SK-N-SH treated with all-trans-retinoic acid at 6 μM for 48 hours (cell line): Measurements from ENCODE around the gene GLS.

Experiments
- ATAC-seq: fragments of 200-7000 bp; cut with Tn5 transposase; 3 replicates; pipeline ENCODE4 v1.9.1; 2020; ENCODE audit warnings: mild to moderate bottlenecking, moderate library complexity
- ARNTL ChIP-seq: fragments of 450-650 bp; formaldehyde crosslinking; IDR thresholded peaks from 2 replicates; pipeline ENCODE4 v1.5.0; 2020; ENCODE audit warnings: low read depth, mild to moderate bottlenecking, moderate library complexity, borderline replicate concordance
- BACH2 ChIP-seq: fragments of 250-450 bp; sonication (Bioruptor Pico); IDR thresholded peaks from 2 replicates; pipeline ENCODE4 v1.9.0; 2021; ENCODE audit warnings: mild to moderate bottlenecking, borderline replicate concordance
- CREB5 ChIP-seq: fragments of 250-450 bp; sonication (Bioruptor Pico); IDR thresholded peaks from 2 replicates; pipeline ENCODE4 v1.5.1; 2020; ENCODE audit warnings: low read depth, mild to moderate bottlenecking, moderate library complexity
- CSDC2 ChIP-seq: fragments of 250-450 bp; sonication (Bioruptor Pico); IDR thresholded peaks from 2 replicates; pipeline ENCODE4 v1.5.0; 2020; ENCODE audit warnings: mild to moderate bottlenecking, moderate library complexity
- CSRNP3 ChIP-seq: fragments of 250-450 bp; sonication (Bioruptor Pico); IDR thresholded peaks from 2 replicates; pipeline ENCODE4 v1.5.1; 2021; ENCODE audit warnings: mild to moderate bottlenecking, moderate library complexity
- ESRRG ChIP-seq: fragments of 250-450 bp; sonication (Bioruptor Pico); IDR thresholded peaks from 2 replicates; pipeline ENCODE4 v1.6.1; 2021; ENCODE audit warnings: mild to moderate bottlenecking
- GLIS3 ChIP-seq: fragments of 250-450 bp; sonication (Bioruptor Pico); IDR thresholded peaks from 2 replicates; pipeline ENCODE4 v1.5.0; 2020; ENCODE audit warnings: mild to moderate bottlenecking, moderate library complexity
- OSR1 ChIP-seq: fragments of 250-450 bp; sonication (Bioruptor Pico); IDR thresholded peaks from 2 replicates; pipeline ENCODE4 v1.8.0; 2022; ENCODE audit warnings: moderate library complexity, mild to moderate bottlenecking, inconsistent platforms
- PATZ1 ChIP-seq: fragments of 250-450 bp; sonication (Bioruptor Pico); IDR thresholded peaks from 2 replicates; pipeline ENCODE4 v1.8.0; 2020; ENCODE audit warnings: mild to moderate bottlenecking, moderate library complexity, borderline replicate concordance
- POU6F1 ChIP-seq: fragments of 250-450 bp; sonication (Bioruptor Pico); IDR thresholded peaks from 2 replicates; pipeline ENCODE4 v1.8.0; 2021; ENCODE audit warnings: low read depth, mild to moderate bottlenecking, moderate library complexity, borderline replicate concordance
- PPARA ChIP-seq: fragments of 250-450 bp; sonication (Bioruptor Pico); IDR thresholded peaks from 2 replicates; pipeline ENCODE4 v1.5.0; 2020; ENCODE audit warnings: mild to moderate bottlenecking, borderline replicate concordance
- RARB ChIP-seq: fragments of 250-450 bp; sonication (Bioruptor Pico); IDR thresholded peaks from 2 replicates; pipeline ENCODE4 v1.8.0; 2021; ENCODE audit warnings: mild to moderate bottlenecking, moderate library complexity
- SNAI2 ChIP-seq: fragments of 250-450 bp; sonication (Bioruptor Pico); IDR thresholded peaks from 2 replicates; pipeline ENCODE4 v1.5.0; 2020; ENCODE audit warnings: mild to moderate bottlenecking, moderate library complexity
- TSHZ2 ChIP-seq: fragments of 250-450 bp; sonication (Bioruptor Pico); IDR thresholded peaks from 2 replicates; pipeline ENCODE4 v1.5.0; 2020; ENCODE audit warnings: mild to moderate bottlenecking, moderate library complexity
- ZC3H10 ChIP-seq: fragments of 250-450 bp; sonication (Bioruptor Pico); IDR thresholded peaks from 2 replicates; pipeline ENCODE4 v1.5.1; 2021; ENCODE audit warnings: mild to moderate bottlenecking, moderate library complexity
- ZFP3 ChIP-seq: fragments of 250-450 bp; sonication (Bioruptor Pico); IDR thresholded peaks from 2 replicates; pipeline ENCODE4 v1.5.0; 2020; ENCODE audit warnings: mild to moderate bottlenecking, moderate library complexity
- ZFP30 ChIP-seq: fragments of 450-650 bp; formaldehyde crosslinking; IDR thresholded peaks from 2 replicates; pipeline ENCODE4 v1.5.0; 2022; ENCODE audit warnings: mild to moderate bottlenecking, moderate library complexity
- ZNF565 ChIP-seq: fragments of 450-650 bp; formaldehyde crosslinking; conservative IDR thresholded peaks from 2 replicates; pipeline ENCODE4 v1.5.0; 2020; ENCODE audit warnings: low read depth, mild to moderate bottlenecking, moderate library complexity
- ZNF70 ChIP-seq: fragments of 450-650 bp; formaldehyde crosslinking; IDR thresholded peaks from 2 replicates; pipeline ENCODE4 v1.5.0; 2020; ENCODE audit warnings: mild to moderate bottlenecking, moderate library complexity
- ZNF8 ChIP-seq: fragments of 450-650 bp; formaldehyde crosslinking; IDR thresholded peaks from 2 replicates; pipeline ENCODE4 v1.5.0; 2020; ENCODE audit warnings: mild to moderate bottlenecking, moderate library complexity

The GLS gene

GRCh38 chr2:190889175-190889943 lies 8.7 kb downstream of the GLS start (continued):
- TF ChIP-seq POU6F1: no peak

- ATAC-seq: no peak
- TF ChIP-seq ZC3H10 (CRISPR knock-in tag) (no peak), PPARA (CRISPR knock-in tag) (no peak)
These were observed 10.8 kb downstream of the GLS start for GRCh38 chr2:190891372-190891771.

GRCh38 chr2:190891889-190892288 lies 11.3 kb downstream of the GLS start:
- ATAC-seq: no peak
- TF ChIP-seq ZNF70 (CRISPR knock-in tag) (no peak), PATZ1 (CRISPR knock-in tag) (no peak), GLIS3 (CRISPR knock-in tag) (no peak), OSR1 (CRISPR knock-in tag) (no peak), ZNF8 (CRISPR knock-in tag) (no peak), ESRRG (CRISPR knock-in tag) (no peak), BACH2 (CRISPR knock-in tag) (no peak), POU6F1 (no peak), ZFP3 (CRISPR knock-in tag) (no peak), RARB (CRISPR knock-in tag) (no peak), TSHZ2 (CRISPR knock-in tag) (no peak), SNAI2 (CRISPR knock-in tag) (no peak), ZC3H10 (CRISPR knock-in tag) (no peak), ARNTL (no peak), ZNF565 (CRISPR knock-in tag) (no peak), CREB5 (no peak), CSRNP3 (CRISPR knock-in tag) (no peak), ZFP30 (CRISPR knock-in tag) (no peak), CSDC2 (CRISPR knock-in tag) (no peak)
